CD4-positive, CD25-positive, alpha-beta regulatory T cell (primary cell): Measurements from ENCODE around the gene RAVER1. TPM values are rescaled to one million over a fixed set of nuclear protein-coding genes. Genes with fewer than 3 reads are reported as not detected.
"Not testable (repeated sequence)": the region's sequence is repeated elsewhere in the genome, so short reads cannot be mapped to it uniquely, and the experiment has no call there.

Experiments
- ATAC-seq, 2 donors: fragments of 150-1000 bp; cut with Tn5 transposase; one replicate each; pipeline ENCODE4 v1.10.0; 2021; ENCODE audit warnings: low read depth in 2 of 2, moderate number of reproducible peaks in 2 of 2, moderate library complexity in 1 of 2
- DNase-seq, 3 donors: peaks; one replicate each; pipeline versions ENCODE4 v3.0.0 to v3.0.0-alpha.2; 2012 to 2022; ENCODE audit warnings: mixed read lengths in 1 of 3
- H3K27ac ChIP-seq: one replicate; pipeline ENCODE4 v1.7.0; 2013; ENCODE audit warnings: mild to moderate bottlenecking, low read length; ENCODE audit not compliant: insufficient read depth, poor library complexity, severe bottlenecking
- H3K27me3 ChIP-seq: one replicate; pipeline ENCODE4 v1.7.0; 2013; ENCODE audit warnings: low read length; ENCODE audit not compliant: control insufficient read depth, insufficient read depth
- H3K36me3 ChIP-seq: one replicate; pipeline ENCODE4 v1.7.0; 2013; ENCODE audit warnings: mild to moderate bottlenecking, low read length, moderate library complexity; ENCODE audit not compliant: control insufficient read depth, insufficient read depth
- H3K4me1 ChIP-seq: 2 replicates; pipeline ENCODE4 v1.7.0; 2013; ENCODE audit warnings: mild to moderate bottlenecking, low read length; ENCODE audit not compliant: insufficient read depth, control insufficient read depth, poor library complexity, severe bottlenecking
- H3K4me3 ChIP-seq: one replicate; pipeline ENCODE4 v1.7.0; 2013; ENCODE audit warnings: low read depth, mild to moderate bottlenecking, low read length, moderate library complexity
- H3K9me3 ChIP-seq, 2 experiments: 1 replicate in 1 of 2; 2 replicates in 1 of 2; pipeline ENCODE4 v1.7.0; 2013; ENCODE audit warnings: low read length in 2 of 2, mild to moderate bottlenecking in 1 of 2, moderate library complexity in 1 of 2; ENCODE audit not compliant: control insufficient read depth in 2 of 2
- H3K27ac Mint-ChIP-seq, 3 donors: one replicate each; pipeline ENCODE4 v1.8.0; 2020 to 2022; ENCODE audit warnings: mild to moderate bottlenecking in 3 of 3, mixed read lengths in 3 of 3, moderate library complexity in 2 of 3
- H3K27me3 Mint-ChIP-seq: one replicate; pipeline ENCODE4 v1.8.0; 2022; ENCODE audit warnings: mild to moderate bottlenecking, mixed read lengths
- H3K36me3 Mint-ChIP-seq: one replicate; pipeline ENCODE4 v1.8.0; 2020; ENCODE audit warnings: mixed read lengths
- H3K4me1 Mint-ChIP-seq, 4 donors: one replicate each; pipeline ENCODE4 v1.8.0; 2020 to 2022; ENCODE audit warnings: mixed read lengths in 4 of 4, mild to moderate bottlenecking in 1 of 4
- H3K4me3 Mint-ChIP-seq, 4 donors: one replicate each; pipeline ENCODE4 v1.8.0; 2020 to 2022; ENCODE audit warnings: mild to moderate bottlenecking in 4 of 4, mixed read lengths in 4 of 4, moderate library complexity in 3 of 4
- H3K9me3 Mint-ChIP-seq, 7 donors: one replicate each; pipeline ENCODE4 v1.8.0; 2020 to 2022; ENCODE audit warnings: mixed read lengths in 7 of 7, mild to moderate bottlenecking in 3 of 7, moderate library complexity in 2 of 7
- polyA plus RNA-seq, 4 donors: library from polyadenylated mRNA; unstranded; fragments of 300-500 nt; fragmentation: Illumina TruSeq; gene quantifications; one replicate each; pipeline ENCODE4 v1.2.3, GENCODE V29; 2021
- total RNA-seq: library from RNA; stranded (reverse); gene quantifications from one replicate; pipeline ENCODE4 v1.2.3, GENCODE V29; 2022

Gene RAVER1
- total and polyA plus RNA-seq, 5 donors from 2014 or later, result 10.6 to 39.0 (median 10.8) TPM

GRCh38 chr19:10284065-10284959, 49.0 kb downstream of the RAVER1 start:
- peaks cover 6 to 46% (median 17%) of the 10 kb centered on the region in 4 donors for H3K4me1 Mint-ChIP-seq
- H3K4me1 ChIP-seq, result peaks cover 31% of the 10 kb centered on the region
- ATAC-seq, result no peak
- peaks cover 8% of the 10 kb centered on the region for H3K27me3 ChIP-seq
- H3K36me3 Mint-ChIP-seq, result peaks cover 24% of the 10 kb centered on the region
- H3K36me3 ChIP-seq, result peaks cover 32% of the 10 kb centered on the region
- H3K27ac ChIP-seq, result no peak overlapping the region
- no peak overlapping the region for H3K4me3 Mint-ChIP-seq
- no peaks in the 10 kb centered on the region for H3K9me3 ChIP-seq
- DNase-seq, result no peak
- no peak overlapping the region for H3K27ac Mint-ChIP-seq
- H3K27me3 Mint-ChIP-seq, result peaks cover 33% of the 10 kb centered on the region
- H3K9me3 Mint-ChIP-seq, result no peaks in the 10 kb centered on the region
- H3K4me3 ChIP-seq, result no peak overlapping the region

GRCh38 chr19:10283301-10284064, 49.8 kb downstream of the RAVER1 start:
- H3K9me3 ChIP-seq, result no peaks in the 10 kb centered on the region
- H3K27ac ChIP-seq, result no peak overlapping the region
- Mint-ChIP-seq H3K4me1 (peaks cover 6 to 38% (median 17%) of the 10 kb centered on the region in 4 donors), H3K27me3 (peaks cover 25% of the 10 kb centered on the region), H3K36me3 (peaks cover 29% of the 10 kb centered on the region), H3K4me3 (no peak overlapping the region), H3K27ac (no peak overlapping the region), H3K9me3 (no peaks in the 10 kb centered on the region)
- DNase-seq, result no peak
- no peak for ATAC-seq
- peaks cover 23% of the 10 kb centered on the region for H3K4me1 ChIP-seq
- H3K4me3 ChIP-seq, result no peak overlapping the region
- peaks cover 36% of the 10 kb centered on the region for H3K36me3 ChIP-seq
- peaks cover 8% of the 10 kb centered on the region for H3K27me3 ChIP-seq

GRCh38 chr19:10282043-10282442, 51.3 kb downstream of the RAVER1 start:
- H3K27me3 Mint-ChIP-seq, result peaks cover 11% of the 10 kb centered on the region
- peaks cover 39% of the 10 kb centered on the region for H3K36me3 ChIP-seq
- not testable (repeated sequence) for H3K4me3 Mint-ChIP-seq, H3K4me1 ChIP-seq, H3K27ac ChIP-seq, ATAC-seq, DNase-seq, H3K9me3 ChIP-seq, H3K4me3 ChIP-seq, H3K9me3 Mint-ChIP-seq, H3K27me3 ChIP-seq, H3K27ac Mint-ChIP-seq
- peaks cover 6 to 26% (median 13%) of the 10 kb centered on the region in 4 donors for H3K4me1 Mint-ChIP-seq
- peaks cover 29% of the 10 kb centered on the region for H3K36me3 Mint-ChIP-seq

- ATAC-seq (no peak), DNase-seq (no peak)
- Histone ChIP-seq H3K9me3 (no peaks in the 10 kb centered on the region), H3K36me3 (peaks cover 38% of the 10 kb centered on the region), H3K4me3 (no peak overlapping the region), H3K4me1 (no peaks in the 10 kb centered on the region), H3K27me3 (no peaks in the 10 kb centered on the region), H3K27ac (no peak overlapping the region)
- Mint-ChIP-seq H3K27ac (peak overlapping the region in 2 of 3 donors; percentile 4 to 89), H3K4me3 (peak overlapping the region in 1 of 4 donors; percentile 57), H3K27me3 (peaks cover 4% of the 10 kb centered on the region), H3K36me3 (peaks cover 16% of the 10 kb centered on the region), H3K4me1 (peaks cover 6 to 14% (median 8%) of the 10 kb centered on the region in 4 donors), H3K9me3 (no peaks in the 10 kb centered on the region)
Observed at GRCh38 chr19:10279737-10280442, 53.4 kb downstream of the RAVER1 start.

GRCh38 chr19:10278935-10279334, 54.4 kb downstream of the RAVER1 start:
- ATAC-seq (no peak), DNase-seq (no peak)
- H3K4me1 Mint-ChIP-seq, result peaks cover 9 to 21% (median 14%) of the 10 kb centered on the region in 4 donors
- Histone ChIP-seq H3K9me3 (no peaks in the 10 kb centered on the region), H3K4me1 (no peaks in the 10 kb centered on the region), H3K27me3 (no peaks in the 10 kb centered on the region), H3K36me3 (peaks cover 28% of the 10 kb centered on the region), H3K27ac (no peak overlapping the region), H3K4me3 (no peak overlapping the region)
- H3K36me3 Mint-ChIP-seq, result peaks cover 17% of the 10 kb centered on the region
- H3K27me3 Mint-ChIP-seq, result peaks cover 4% of the 10 kb centered on the region
- peak overlapping the region in 1 of 3 donors; percentile 80 for H3K27ac Mint-ChIP-seq
- H3K4me3 Mint-ChIP-seq, result no peak overlapping the region
- H3K9me3 Mint-ChIP-seq, result no peaks in the 10 kb centered on the region

- Mint-ChIP-seq H3K9me3 (no peaks in the 10 kb centered on the region), H3K27ac (no peak overlapping the region), H3K27me3 (peaks cover 4% of the 10 kb centered on the region), H3K4me3 (no peak overlapping the region), H3K4me1 (peaks cover 9 to 25% (median 15%) of the 10 kb centered on the region in 4 donors), H3K36me3 (peaks cover 13% of the 10 kb centered on the region)
- Histone ChIP-seq H3K4me3 (no peak overlapping the region), H3K4me1 (no peaks in the 10 kb centered on the region), H3K36me3 (peaks cover 21% of the 10 kb centered on the region), H3K27me3 (no peaks in the 10 kb centered on the region), H3K27ac (no peak overlapping the region), H3K9me3 (no peaks in the 10 kb centered on the region)
- DNase-seq (no peak), ATAC-seq (no peak)
Observed at GRCh38 chr19:10277795-10278589, 55.3 kb downstream of the RAVER1 start.

- H3K9me3 ChIP-seq, result no peaks in the 10 kb centered on the region
- peaks cover 28% of the 10 kb centered on the region for H3K4me1 ChIP-seq
- H3K4me1 Mint-ChIP-seq, result peaks cover 10 to 48% (median 25%) of the 10 kb centered on the region in 4 donors
- no peaks in the 10 kb centered on the region for H3K9me3 Mint-ChIP-seq
- H3K27ac ChIP-seq, result no peak overlapping the region
- peaks cover under 1% of the 10 kb centered on the region for H3K27me3 Mint-ChIP-seq
- no peaks in the 10 kb centered on the region for H3K27me3 ChIP-seq
- H3K36me3 Mint-ChIP-seq, result peaks cover 9% of the 10 kb centered on the region
- ATAC-seq (no peak), DNase-seq (no peak)
- H3K4me3 ChIP-seq, result no peak overlapping the region
- peak overlapping the region in 3 of 4 donors; percentile 12 to 59 (median 48) for H3K4me3 Mint-ChIP-seq
- peaks cover 13% of the 10 kb centered on the region for H3K36me3 ChIP-seq
- peak overlapping the region in 1 of 3 donors; percentile 12 for H3K27ac Mint-ChIP-seq
Observed at GRCh38 chr19:10274589-10274988, 58.7 kb downstream of the RAVER1 start.
